Gastrocnemius medialis (tissue), 4 donors: ENCODE data around the gene CCDC110. TPM values are rescaled to one million over a fixed set of nuclear protein-coding genes. Genes with fewer than 3 reads are reported as not detected.
"Not testable (repeated sequence)": the region's sequence is repeated elsewhere in the genome, so short reads cannot be mapped to it uniquely, and the experiment has no call there.

Experiments used
- ATAC-seq, 2 donors: fragments of 150-250 bp; one replicate each; pipeline ENCODE4 v1.9.1; 2016
- DNase-seq, 2 donors: peaks; one replicate each; pipeline ENCODE4 v3.0.0-alpha.2; 2019
- H3K27ac ChIP-seq, 4 donors: fragments of 200-600 bp; sonication (generic); 1 replicate in 1 of 4; 2 replicates in 3 of 4; pipeline ENCODE4 v1.5.1; 2016 to 2018; ENCODE audit warnings: mild to moderate bottlenecking in 2 of 4, moderate library complexity in 1 of 4
- H3K27me3 ChIP-seq, 3 donors: fragments of 200-600 bp; sonication (generic) in 2 of 3; 1 replicate in 1 of 3; 2 replicates in 2 of 3; pipeline versions ENCODE4 v1.5.1 to v1.6.0; 2016 to 2019; ENCODE audit warnings: mild to moderate bottlenecking in 1 of 3, moderate library complexity in 1 of 3
- H3K36me3 ChIP-seq, 2 donors: fragments of 200-600 bp; sonication (generic) in 1 of 2; one replicate each; pipeline ENCODE4 v1.5.1; 2017 to 2018
- H3K4me1 ChIP-seq, 2 donors: fragments of 200-600 bp; sonication (generic) in 1 of 2; one replicate each; pipeline ENCODE4 v1.5.1; 2016 to 2017; ENCODE audit warnings: mild to moderate bottlenecking in 2 of 2
- H3K4me3 ChIP-seq, 4 donors: fragments of 200-600 bp; sonication (generic) in 3 of 4; 1 replicate in 1 of 4; 2 replicates in 3 of 4; pipeline ENCODE4 v1.5.1; 2016 to 2019; ENCODE audit warnings: mild to moderate bottlenecking in 2 of 4
- H3K9me3 ChIP-seq, 3 donors: fragments of 200-600 bp; sonication (generic) in 2 of 3; 1 replicate in 1 of 3; 2 replicates in 2 of 3; pipeline ENCODE4 v1.5.1; 2016 to 2019
- POLR2A ChIP-seq, 2 donors: fragments of 450-650 bp; IDR thresholded peaks; one replicate each; pipeline ENCODE4 v1.6.1; 2017; ENCODE audit warnings: antibody characterized with exemption in 2 of 2, mild to moderate bottlenecking in 2 of 2, moderate library complexity in 2 of 2
- in situ Hi-C, 4 donors: fragments of 200-750 bp; cut with MboI; loops; one replicate each; pipeline versions ENCODE4 v1.15.0 to v1.8.0; 2017; ENCODE audit warnings: low sequenced_read_pairs in 4 of 4
- intact Hi-C: fragments of 100-400 bp; cut with DNase I; formaldehyde crosslinking; loops from one replicate; pipeline ENCODE4 v1.15.1; 2023; ENCODE audit warnings: low total_unique reads
- total RNA-seq, 4 donors: library from RNA; depleted of rRNA; stranded (reverse); fragments of >200 nt; gene quantifications; one replicate each; pipeline versions ENCODE4 v1.1.0 to v1.2.3, GENCODE V29; 2016
- TF ChIP-seq, protein P1 (sequence below), 5 experiments: fragments of 450-650 bp in 3 of 5; fragments of 200-600 bp in 2 of 5; sonication (generic) in 2 of 5; IDR thresholded peaks in 4 of 5; conservative IDR thresholded peaks in 1 of 5; 1 replicate in 4 of 5; 2 replicates in 1 of 5; pipeline ENCODE4 v1.5.1; 2016 to 2019; ENCODE audit warnings: antibody characterized with exemption in 5 of 5, mild to moderate bottlenecking in 3 of 5, moderate library complexity in 3 of 5

The CCDC110 gene
- total RNA-seq, 4 donors from 2014 or later: 0.97 to 4.1 (median 1.8) TPM

DNA sequence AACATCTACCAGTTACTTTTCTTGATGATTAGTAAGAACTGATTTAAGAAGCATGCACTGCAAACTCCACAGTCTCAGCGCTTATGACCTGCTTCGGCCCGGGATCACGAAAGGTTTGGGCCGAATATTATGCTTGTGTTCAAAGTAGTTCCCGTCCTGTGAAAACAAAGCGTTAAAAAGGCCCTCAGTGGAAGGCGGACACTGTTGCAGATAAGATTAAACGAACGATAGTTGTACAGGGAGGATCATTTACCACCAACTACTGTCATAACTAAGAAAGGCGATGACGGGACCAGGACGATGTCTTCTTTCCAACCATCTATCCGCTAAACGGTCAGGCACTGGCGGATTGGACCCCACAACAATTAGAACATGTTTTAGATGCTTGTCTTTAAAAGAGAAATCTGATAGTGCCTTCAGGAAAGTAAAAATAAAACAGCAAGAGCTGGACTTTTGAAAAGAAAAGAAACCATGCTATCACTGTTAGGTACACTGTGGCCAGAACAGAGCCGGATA lies 42.7 kb upstream of the CCDC110 start:
- intact Hi-C loops: no loop called here
- peak overlapping the region; percentile 83 to 96 (median 92) for H3K27ac ChIP-seq

DNA sequence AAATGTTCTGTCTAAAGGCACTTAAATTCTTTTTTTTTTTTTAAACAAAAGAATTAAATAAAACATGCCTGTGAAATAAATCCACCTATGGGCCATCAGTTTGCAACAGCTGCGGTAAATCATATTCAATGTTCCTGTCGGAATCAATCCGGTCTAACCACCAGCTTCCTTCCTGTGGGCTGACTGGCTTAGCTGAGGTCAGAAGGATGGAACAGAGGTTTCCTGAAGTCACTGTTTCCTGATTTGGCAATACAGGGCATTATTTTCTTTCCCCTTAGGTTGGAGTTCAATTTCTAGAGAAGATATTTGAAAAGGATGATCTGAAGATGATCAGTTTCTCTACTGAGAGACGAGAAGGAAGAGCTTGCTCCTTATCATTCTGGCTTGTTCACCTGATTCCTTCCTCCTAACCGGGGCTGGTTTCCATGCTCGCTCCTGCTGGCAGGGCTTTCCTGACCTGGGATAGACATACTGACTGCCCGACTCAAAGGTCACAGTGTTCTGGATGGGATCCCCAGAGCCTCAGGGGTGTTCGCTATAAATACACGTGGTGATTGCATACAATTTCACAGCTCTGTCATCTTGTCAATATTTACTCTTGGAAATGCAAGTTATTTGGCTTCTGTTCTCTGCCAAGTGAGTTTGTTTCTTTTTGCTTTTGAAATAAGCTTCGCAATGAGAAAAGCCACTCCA lies 42.1 kb upstream of the CCDC110 start:
- Histone ChIP-seq H3K4me1 (peaks cover 86 to 95% of the 10 kb centered on the region in 2 donors), H3K27me3 (no peaks in the 10 kb centered on the region), H3K36me3 (peaks cover 0 to 36% of the 10 kb centered on the region in 2 donors), H3K4me3 (no peak overlapping the region), H3K27ac (peak overlapping the region; percentile 83 to 96 (median 92)), H3K9me3 (no peaks in the 10 kb centered on the region)
- peak; percentile 81 to 85 for ATAC-seq
- in situ Hi-C loops (loop anchor here in 2 of 4 donors (10.0 kb wide), 1 partner anchor 71 kb away; no protein-coding TSS in a partner anchor), intact Hi-C loops (no loop called here)
- peak; percentile 63 to 75 for DNase-seq
- TF ChIP-seq POLR2A (IDR thresholded peaks at IDR 0.05): peak in 1 of 2 donors; percentile 13
- TF ChIP-seq, protein P1, sequence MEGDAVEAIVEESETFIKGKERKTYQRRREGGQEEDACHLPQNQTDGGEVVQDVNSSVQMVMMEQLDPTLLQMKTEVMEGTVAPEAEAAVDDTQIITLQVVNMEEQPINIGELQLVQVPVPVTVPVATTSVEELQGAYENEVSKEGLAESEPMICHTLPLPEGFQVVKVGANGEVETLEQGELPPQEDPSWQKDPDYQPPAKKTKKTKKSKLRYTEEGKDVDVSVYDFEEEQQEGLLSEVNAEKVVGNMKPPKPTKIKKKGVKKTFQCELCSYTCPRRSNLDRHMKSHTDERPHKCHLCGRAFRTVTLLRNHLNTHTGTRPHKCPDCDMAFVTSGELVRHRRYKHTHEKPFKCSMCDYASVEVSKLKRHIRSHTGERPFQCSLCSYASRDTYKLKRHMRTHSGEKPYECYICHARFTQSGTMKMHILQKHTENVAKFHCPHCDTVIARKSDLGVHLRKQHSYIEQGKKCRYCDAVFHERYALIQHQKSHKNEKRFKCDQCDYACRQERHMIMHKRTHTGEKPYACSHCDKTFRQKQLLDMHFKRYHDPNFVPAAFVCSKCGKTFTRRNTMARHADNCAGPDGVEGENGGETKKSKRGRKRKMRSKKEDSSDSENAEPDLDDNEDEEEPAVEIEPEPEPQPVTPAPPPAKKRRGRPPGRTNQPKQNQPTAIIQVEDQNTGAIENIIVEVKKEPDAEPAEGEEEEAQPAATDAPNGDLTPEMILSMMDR (IDR thresholded peaks at IDR 0.05 in 4 of 5, conservative IDR thresholded peaks at IDR 0.05 in 1 of 5): no peak

More for the DNA sequence above, 42.7 kb upstream of the CCDC110 start:
- Histone ChIP-seq H3K4me3 (no peak overlapping the region), H3K36me3 (peaks cover 0 to 39% of the 10 kb centered on the region in 2 donors), H3K9me3 (no peaks in the 10 kb centered on the region), H3K27me3 (no peaks in the 10 kb centered on the region), H3K4me1 (peaks cover 86 to 92% of the 10 kb centered on the region in 2 donors)
- in situ Hi-C loops: loop anchor here in 2 of 4 donors (10.0 kb wide), 1 partner anchor 71 kb away; no protein-coding TSS in a partner anchor
- no peak for DNase-seq
- TF ChIP-seq, protein P1 (IDR thresholded peaks at IDR 0.05 in 4 of 5, conservative IDR thresholded peaks at IDR 0.05 in 1 of 5): no peak
- peak in 1 of 2 donors; percentile 40 for TF ChIP-seq POLR2A (IDR thresholded peaks at IDR 0.05)
- ATAC-seq: peak; percentile 20 to 48

DNA sequence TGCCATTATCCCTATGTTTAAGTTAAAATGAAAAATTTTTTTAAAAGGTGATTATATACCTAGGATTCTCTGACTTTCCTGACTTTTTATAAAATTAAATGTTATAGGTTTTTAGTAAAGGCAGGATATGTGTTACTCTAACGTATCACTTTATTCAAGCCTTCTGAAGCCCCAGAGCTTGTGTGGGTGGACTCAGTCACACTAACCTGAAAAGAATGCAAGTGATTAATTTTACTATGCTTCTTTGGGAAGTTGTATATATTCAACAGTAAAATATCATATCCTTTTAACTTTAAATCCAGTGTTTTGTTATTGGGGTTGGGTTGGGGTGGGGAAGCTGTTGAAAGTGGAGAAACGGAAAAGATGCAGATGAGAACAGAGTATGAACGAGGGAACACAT lies 41.0 kb upstream of the CCDC110 start:
- Histone ChIP-seq H3K4me3 (no peak overlapping the region), H3K36me3 (peaks cover 0 to 31% of the 10 kb centered on the region in 2 donors), H3K27ac (peak overlapping the region; percentile 83 to 96 (median 92)), H3K27me3 (no peaks in the 10 kb centered on the region), H3K9me3 (no peaks in the 10 kb centered on the region), H3K4me1 (peaks cover 84 to 97% of the 10 kb centered on the region in 2 donors)
- in situ Hi-C loops (loop anchor here in 2 of 4 donors (10.0 kb wide), 1 partner anchor 72 kb away; no protein-coding TSS in a partner anchor), intact Hi-C loops (no loop called here)
- TF ChIP-seq, protein P1 (IDR thresholded peaks at IDR 0.05 in 4 of 5, conservative IDR thresholded peaks at IDR 0.05 in 1 of 5): no peak
- TF ChIP-seq POLR2A (IDR thresholded peaks at IDR 0.05): no peak
- DNase-seq: no peak
- no peak for ATAC-seq

DNA sequence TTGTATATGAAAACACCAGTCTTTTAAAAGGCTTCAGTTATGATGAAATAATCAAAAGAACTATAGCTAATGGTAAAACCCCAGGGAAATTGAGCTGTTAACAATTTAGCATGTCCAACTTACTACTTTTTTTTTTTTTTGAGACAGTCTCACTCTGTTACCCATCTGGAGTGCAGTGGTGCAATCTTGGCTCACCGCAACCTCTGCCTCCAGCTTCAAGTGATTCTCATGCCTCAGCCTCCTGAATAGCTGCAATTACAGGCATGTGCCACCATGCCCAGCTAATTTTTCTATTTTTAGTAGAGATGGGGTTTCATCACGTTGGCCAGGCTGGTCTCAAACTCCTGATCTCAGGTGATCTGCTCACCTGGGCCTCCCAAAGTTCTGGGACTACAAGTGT lies 39.7 kb upstream of the CCDC110 start:
- Histone ChIP-seq H3K27ac (peak overlapping the region; percentile 83 to 96 (median 92)), H3K4me1 (peaks cover 87 to 94% of the 10 kb centered on the region in 2 donors), H3K36me3 (peaks cover 0 to 22% of the 10 kb centered on the region in 2 donors)
- H3K4me3 ChIP-seq, intact Hi-C loops, H3K27me3 ChIP-seq, H3K9me3 ChIP-seq: not testable (repeated sequence)
- DNase-seq (peak; percentile 61 to 80), ATAC-seq (peak; percentile 22 to 33)
- in situ Hi-C loops: loop anchor here in 2 of 4 donors (10.0 kb wide), 1 partner anchor 74 kb away; no protein-coding TSS in a partner anchor
- TF ChIP-seq, protein P1 (IDR thresholded peaks at IDR 0.05 in 4 of 5, conservative IDR thresholded peaks at IDR 0.05 in 1 of 5): peak in 3 of 5 experiments; percentile 11 to 39 (median 23)
- TF ChIP-seq POLR2A (IDR thresholded peaks at IDR 0.05): peak in 1 of 2 donors; percentile 0
